HL-60 (cell line): ENCODE results near the gene HTR3E.

Experiments used
- DNase-seq, 2 experiments: peaks; one replicate each; pipeline ENCODE4 v3.0.0-alpha.2; 2010 to 2020; ENCODE audit warnings: low read depth in 1 of 2, low spot score in 1 of 2
- H3K27ac ChIP-seq: fragments of 250-450 bp; sonication (Bioruptor Pico); replicated peaks from 2 replicates; pipeline ENCODE4 v1.5.1; 2020; ENCODE audit warnings: mild to moderate bottlenecking, moderate library complexity
- H3K27me3 ChIP-seq: fragments of 250-450 bp; sonication (Bioruptor Pico); 2 replicates; pipeline ENCODE4 v1.5.1; 2021; ENCODE audit warnings: mild to moderate bottlenecking, moderate library complexity; ENCODE audit not compliant: insufficient read depth, poor library complexity, severe bottlenecking
- H3K4me3 ChIP-seq: replicated peaks from 2 replicates; pipeline ENCODE4 v1.5.1; 2011; ENCODE audit warnings: mild to moderate bottlenecking, control low read depth, low read length; ENCODE audit not compliant: insufficient read depth
- TF ChIP-seq, protein P1 (sequence below): IDR thresholded peaks from 2 replicates; pipeline ENCODE4 v1.6.1; 2012; ENCODE audit warnings: low read depth; ENCODE audit not compliant: insufficient replicate concordance

Gene HTR3E

DNA sequence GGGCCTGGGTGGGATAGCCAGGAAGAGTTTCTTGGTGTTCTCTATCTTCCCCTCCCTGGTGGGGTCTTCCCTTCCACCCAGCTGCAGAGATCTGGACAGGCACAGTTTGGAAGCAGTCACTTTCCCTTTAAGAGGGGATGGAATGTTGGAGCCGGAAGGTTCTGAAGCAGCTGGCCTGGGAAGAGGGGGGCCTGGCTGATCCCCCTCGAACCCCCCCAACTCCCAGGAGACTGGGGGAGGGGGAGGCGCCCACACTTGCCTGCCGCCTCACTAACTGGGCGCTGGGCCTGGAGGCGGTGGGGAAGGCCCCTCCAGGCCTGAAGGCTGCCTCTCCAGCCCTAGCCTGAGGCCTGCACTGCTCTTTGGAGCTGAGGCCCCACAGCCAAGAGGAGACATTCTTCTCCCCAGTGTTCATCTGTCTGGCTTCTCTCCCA is 59.7 kb downstream of the HTR3E start:
- peak overlapping the region; percentile 86 for H3K4me3 ChIP-seq
- no peaks in the 10 kb centered on the region for H3K27me3 ChIP-seq
- DNase-seq, result no peak
- H3K27ac ChIP-seq, result no peak overlapping the region
- TF ChIP-seq, protein P1, sequence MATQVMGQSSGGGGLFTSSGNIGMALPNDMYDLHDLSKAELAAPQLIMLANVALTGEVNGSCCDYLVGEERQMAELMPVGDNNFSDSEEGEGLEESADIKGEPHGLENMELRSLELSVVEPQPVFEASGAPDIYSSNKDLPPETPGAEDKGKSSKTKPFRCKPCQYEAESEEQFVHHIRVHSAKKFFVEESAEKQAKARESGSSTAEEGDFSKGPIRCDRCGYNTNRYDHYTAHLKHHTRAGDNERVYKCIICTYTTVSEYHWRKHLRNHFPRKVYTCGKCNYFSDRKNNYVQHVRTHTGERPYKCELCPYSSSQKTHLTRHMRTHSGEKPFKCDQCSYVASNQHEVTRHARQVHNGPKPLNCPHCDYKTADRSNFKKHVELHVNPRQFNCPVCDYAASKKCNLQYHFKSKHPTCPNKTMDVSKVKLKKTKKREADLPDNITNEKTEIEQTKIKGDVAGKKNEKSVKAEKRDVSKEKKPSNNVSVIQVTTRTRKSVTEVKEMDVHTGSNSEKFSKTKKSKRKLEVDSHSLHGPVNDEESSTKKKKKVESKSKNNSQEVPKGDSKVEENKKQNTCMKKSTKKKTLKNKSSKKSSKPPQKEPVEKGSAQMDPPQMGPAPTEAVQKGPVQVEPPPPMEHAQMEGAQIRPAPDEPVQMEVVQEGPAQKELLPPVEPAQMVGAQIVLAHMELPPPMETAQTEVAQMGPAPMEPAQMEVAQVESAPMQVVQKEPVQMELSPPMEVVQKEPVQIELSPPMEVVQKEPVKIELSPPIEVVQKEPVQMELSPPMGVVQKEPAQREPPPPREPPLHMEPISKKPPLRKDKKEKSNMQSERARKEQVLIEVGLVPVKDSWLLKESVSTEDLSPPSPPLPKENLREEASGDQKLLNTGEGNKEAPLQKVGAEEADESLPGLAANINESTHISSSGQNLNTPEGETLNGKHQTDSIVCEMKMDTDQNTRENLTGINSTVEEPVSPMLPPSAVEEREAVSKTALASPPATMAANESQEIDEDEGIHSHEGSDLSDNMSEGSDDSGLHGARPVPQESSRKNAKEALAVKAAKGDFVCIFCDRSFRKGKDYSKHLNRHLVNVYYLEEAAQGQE, result no peak
